GM06990 (cell line): ENCODE data around the gene TREM1.
"Not testable (repeated sequence)": the region's sequence is repeated elsewhere in the genome, so short reads cannot be mapped to it uniquely, and the experiment has no call there.

Experiments used
- DNase-seq: peaks from one replicate; pipeline ENCODE4 v3.0.0-alpha.2; 2011; ENCODE audit not compliant: insufficient read length; ENCODE audit errors: extremely low read depth
- H3K27me3 ChIP-seq: replicated peaks from 2 replicates; pipeline ENCODE4 v1.6.0; 2011; ENCODE audit warnings: low read length; ENCODE audit not compliant: control insufficient read depth, insufficient read depth
- H3K36me3 ChIP-seq: 2 replicates; pipeline ENCODE4 v1.5.1; 2011; ENCODE audit warnings: low read length; ENCODE audit not compliant: control insufficient read depth, insufficient read depth
- H3K4me3 ChIP-seq: replicated peaks from 2 replicates; pipeline ENCODE4 v1.5.1; 2011; ENCODE audit warnings: low read depth, mild to moderate bottlenecking, control low read depth, low read length
- CTCF ChIP-seq: IDR thresholded peaks from 2 replicates; pipeline ENCODE4 v1.5.1; 2011; ENCODE audit warnings: low read length, control low read depth, mild to moderate bottlenecking, inconsistent platforms; ENCODE audit not compliant: insufficient read depth, poor library complexity, severe bottlenecking

The TREM1 gene

DNA sequence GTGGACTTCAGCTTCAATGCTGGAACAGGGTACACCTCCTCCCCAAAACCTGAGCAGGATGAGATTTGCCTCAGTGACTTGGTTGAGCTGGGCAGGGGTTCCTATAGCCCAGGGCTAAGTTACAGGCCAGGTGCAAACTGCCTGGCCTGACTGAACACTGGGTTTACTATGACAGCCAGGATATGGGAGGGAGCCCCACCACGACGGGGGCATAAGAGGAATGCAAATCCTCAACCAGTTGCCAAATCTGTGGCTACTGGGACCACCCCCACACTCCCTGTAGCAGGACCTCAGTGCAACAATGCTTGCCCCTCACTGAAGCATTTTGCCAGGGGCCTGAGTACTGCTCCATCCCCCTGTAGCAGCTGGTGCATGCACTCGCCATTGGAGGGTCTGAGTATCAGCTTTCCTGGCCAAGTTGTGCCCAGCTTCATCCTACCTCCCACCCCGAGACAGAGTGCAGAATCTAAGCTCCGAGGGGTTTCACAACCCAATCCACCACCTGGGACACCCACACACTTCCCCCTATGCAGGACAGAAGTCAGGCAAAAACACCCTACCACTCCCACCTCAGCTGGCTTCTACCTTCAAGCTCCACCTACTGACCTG lies 30.7 kb downstream of the TREM1 start:
- Histone ChIP-seq H3K36me3 (no peaks in the 10 kb centered on the region), H3K27me3 (no peaks in the 10 kb centered on the region), H3K4me3 (no peak overlapping the region)
- no peak for DNase-seq
- TF ChIP-seq CTCF = no peak

- Histone ChIP-seq H3K4me3 (no peak overlapping the region), H3K36me3 (no peaks in the 10 kb centered on the region), H3K27me3 (no peaks in the 10 kb centered on the region)
- DNase-seq = no peak
- no peak for TF ChIP-seq CTCF
These were observed 31.4 kb downstream of the TREM1 start for GRCh38 chr6:41255110-41255509.

GRCh38 chr6:41252401-41253169 lies 33.9 kb downstream of the TREM1 start:
- no peak for TF ChIP-seq CTCF
- no peaks in the 10 kb centered on the region for H3K36me3 ChIP-seq
- no peak overlapping the region for H3K4me3 ChIP-seq
- DNase-seq = no peak
- H3K27me3 ChIP-seq = no peaks in the 10 kb centered on the region

DNA sequence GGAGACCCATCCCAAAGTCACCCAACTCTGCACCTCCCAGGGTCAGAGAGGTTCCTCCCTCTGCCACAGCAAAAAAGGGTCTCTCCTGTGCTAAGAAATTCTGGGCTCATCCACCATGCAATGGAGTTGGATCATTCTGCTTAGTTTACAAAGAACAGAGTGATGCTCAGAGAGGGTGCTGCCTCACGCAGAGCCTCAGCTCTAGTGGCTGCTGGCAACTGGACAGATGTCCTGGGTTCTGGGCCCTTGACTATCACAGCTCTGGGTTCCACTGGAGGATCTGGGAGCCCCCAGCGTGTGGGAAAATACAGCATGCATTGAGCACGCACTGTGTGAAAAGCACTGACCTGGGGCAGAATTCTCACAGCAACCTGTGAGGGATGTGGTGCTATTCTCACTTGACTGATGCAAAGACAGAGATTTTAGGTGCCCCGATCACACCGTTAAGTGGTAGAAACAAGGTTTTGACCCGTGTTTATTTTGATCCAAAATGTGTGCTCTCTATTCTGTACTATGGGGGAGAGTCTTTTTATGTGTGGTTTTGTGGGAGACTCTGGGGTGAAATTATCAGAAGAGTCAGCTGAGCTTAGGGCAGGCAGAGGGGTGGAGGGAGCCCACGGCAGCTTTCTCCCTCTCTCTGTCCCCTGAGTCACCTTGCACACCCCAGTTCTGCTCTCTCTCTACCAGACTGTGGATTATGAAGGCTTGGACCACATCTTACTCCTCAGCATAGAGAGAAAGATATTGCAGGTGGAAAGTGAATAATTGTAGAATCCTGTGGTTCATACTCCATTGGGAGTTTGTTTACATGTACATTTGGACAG lies 38.4 kb downstream of the TREM1 start:
- Histone ChIP-seq H3K27me3 (no peaks in the 10 kb centered on the region), H3K4me3 (no peak overlapping the region), H3K36me3 (no peaks in the 10 kb centered on the region)
- no peak for TF ChIP-seq CTCF
- peak; percentile 15 for DNase-seq

GRCh38 chr6:41247288-41247865 lies 39.1 kb downstream of the TREM1 start:
- TF ChIP-seq CTCF = no peak
- Histone ChIP-seq H3K36me3 (no peaks in the 10 kb centered on the region), H3K4me3 (no peak overlapping the region), H3K27me3 (no peaks in the 10 kb centered on the region)
- no peak for DNase-seq

DNA sequence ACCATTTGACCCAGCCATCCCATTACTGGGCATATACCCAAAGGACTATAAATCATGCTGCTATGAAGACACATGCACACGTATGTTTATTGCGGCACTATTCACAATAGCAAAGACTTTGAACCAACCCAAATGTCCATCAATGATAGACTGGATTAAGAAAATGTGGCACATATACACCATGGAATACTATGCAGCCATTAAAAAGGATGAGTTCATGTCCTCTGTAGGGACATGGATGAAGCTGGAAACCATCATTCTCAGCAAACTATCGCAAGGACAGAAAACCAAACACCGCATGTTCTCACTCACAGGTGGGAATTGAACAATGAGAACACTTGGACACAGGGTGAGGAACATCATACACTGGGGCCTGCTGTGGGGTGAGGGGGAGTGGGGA lies 40.0 kb downstream of the TREM1 start:
- H3K36me3 ChIP-seq, DNase-seq, H3K4me3 ChIP-seq, H3K27me3 ChIP-seq: not testable (repeated sequence)
